HEK293 (cell line): ENCODE data around the gene LST1.

Experiments used
- BCL11A ChIP-seq: fragments of 450-650 bp; formaldehyde crosslinking; IDR thresholded peaks from 2 replicates; pipeline ENCODE4 v1.5.1; 2016; ENCODE audit warnings: low read depth, missing biosample characterization, missing genetic modification characterization
- CTCF ChIP-seq: fragments of 450-650 bp; formaldehyde crosslinking; IDR thresholded peaks from 2 replicates; pipeline ENCODE4 v1.5.1; 2016; ENCODE audit warnings: missing biosample characterization, missing genetic modification characterization
- MYNN ChIP-seq: fragments of 450-650 bp; formaldehyde crosslinking; IDR thresholded peaks from 2 replicates; pipeline ENCODE4 v1.5.1; 2016; ENCODE audit warnings: missing biosample characterization, missing genetic modification characterization, borderline replicate concordance
- PBX3 ChIP-seq: sonication (generic); formaldehyde crosslinking; IDR thresholded peaks from 2 replicates; pipeline ENCODE4 v1.8.1; 2022; ENCODE audit warnings: mild to moderate bottlenecking, moderate library complexity, missing genetic modification reagents
- RBAK ChIP-seq: fragments of 450-650 bp; formaldehyde crosslinking; IDR thresholded peaks from 2 replicates; pipeline ENCODE4 v1.5.1; 2016; ENCODE audit warnings: missing biosample characterization, missing genetic modification characterization
- SCRT1 ChIP-seq: fragments of 450-650 bp; formaldehyde crosslinking; IDR thresholded peaks from 2 replicates; pipeline ENCODE4 v1.5.1; 2016; ENCODE audit warnings: missing biosample characterization, missing genetic modification characterization, borderline replicate concordance
- TRIM28 ChIP-seq: IDR thresholded peaks from 2 replicates; pipeline ENCODE4 v1.6.1; 2011; ENCODE audit warnings: low read length, control low read depth, borderline replicate concordance
- YY1 ChIP-seq: fragments of 450-650 bp; formaldehyde crosslinking; IDR thresholded peaks from 2 replicates; pipeline ENCODE4 v1.5.1; 2018; ENCODE audit warnings: missing biosample characterization, missing genetic modification characterization
- ZBTB44 ChIP-seq: fragments of 450-650 bp; IDR thresholded peaks from 2 replicates; pipeline ENCODE4 v1.5.1; 2018; ENCODE audit warnings: missing biosample characterization, mild to moderate bottlenecking, missing genetic modification characterization
- ZFP41 ChIP-seq: fragments of 450-650 bp; formaldehyde crosslinking; IDR thresholded peaks from 2 replicates; pipeline ENCODE4 v1.5.1; 2016; ENCODE audit warnings: missing biosample characterization, missing genetic modification characterization, borderline replicate concordance
- ZNF248 ChIP-seq: fragments of 450-650 bp; formaldehyde crosslinking; IDR thresholded peaks from 2 replicates; pipeline ENCODE4 v1.5.1; 2017; ENCODE audit warnings: missing biosample characterization, missing genetic modification characterization
- ZNF341 ChIP-seq: fragments of 450-650 bp; formaldehyde crosslinking; IDR thresholded peaks from 2 replicates; pipeline ENCODE4; 2016; ENCODE audit warnings: low read depth, missing biosample characterization, missing genetic modification characterization
- ZNF473 ChIP-seq: fragments of 450-650 bp; formaldehyde crosslinking; IDR thresholded peaks from 2 replicates; pipeline ENCODE4 v1.5.1; 2017; ENCODE audit warnings: missing biosample characterization, missing genetic modification characterization
- ZNF792 ChIP-seq: fragments of 450-650 bp; formaldehyde crosslinking; IDR thresholded peaks from 2 replicates; pipeline ENCODE4 v1.5.1; 2016; ENCODE audit warnings: missing biosample characterization, missing genetic modification characterization

- TF ChIP-seq SCRT1 (tag by site-specific recombination) (no peak), CTCF (tag by site-specific recombination) (no peak), ZNF248 (tag by site-specific recombination) (no peak), RBAK (tag by site-specific recombination) (no peak), PBX3 (CRISPR knock-in tag) (no peak), ZNF792 (tag by site-specific recombination) (no peak), ZBTB44 (tag by site-specific recombination) (no peak), MYNN (no peak), ZNF473 (tag by site-specific recombination) (no peak), ZFP41 (tag by site-specific recombination) (no peak), ZNF341 (no peak), YY1 (tag by site-specific recombination) (no peak), BCL11A (tag by site-specific recombination) (no peak), TRIM28 (no peak)
Measured at GRCh38 chr6:31615748-31616147, 29.7 kb downstream of the LST1 start.
